ENCODE results near the gene MAST1.

MAST1 gene

DNA sequence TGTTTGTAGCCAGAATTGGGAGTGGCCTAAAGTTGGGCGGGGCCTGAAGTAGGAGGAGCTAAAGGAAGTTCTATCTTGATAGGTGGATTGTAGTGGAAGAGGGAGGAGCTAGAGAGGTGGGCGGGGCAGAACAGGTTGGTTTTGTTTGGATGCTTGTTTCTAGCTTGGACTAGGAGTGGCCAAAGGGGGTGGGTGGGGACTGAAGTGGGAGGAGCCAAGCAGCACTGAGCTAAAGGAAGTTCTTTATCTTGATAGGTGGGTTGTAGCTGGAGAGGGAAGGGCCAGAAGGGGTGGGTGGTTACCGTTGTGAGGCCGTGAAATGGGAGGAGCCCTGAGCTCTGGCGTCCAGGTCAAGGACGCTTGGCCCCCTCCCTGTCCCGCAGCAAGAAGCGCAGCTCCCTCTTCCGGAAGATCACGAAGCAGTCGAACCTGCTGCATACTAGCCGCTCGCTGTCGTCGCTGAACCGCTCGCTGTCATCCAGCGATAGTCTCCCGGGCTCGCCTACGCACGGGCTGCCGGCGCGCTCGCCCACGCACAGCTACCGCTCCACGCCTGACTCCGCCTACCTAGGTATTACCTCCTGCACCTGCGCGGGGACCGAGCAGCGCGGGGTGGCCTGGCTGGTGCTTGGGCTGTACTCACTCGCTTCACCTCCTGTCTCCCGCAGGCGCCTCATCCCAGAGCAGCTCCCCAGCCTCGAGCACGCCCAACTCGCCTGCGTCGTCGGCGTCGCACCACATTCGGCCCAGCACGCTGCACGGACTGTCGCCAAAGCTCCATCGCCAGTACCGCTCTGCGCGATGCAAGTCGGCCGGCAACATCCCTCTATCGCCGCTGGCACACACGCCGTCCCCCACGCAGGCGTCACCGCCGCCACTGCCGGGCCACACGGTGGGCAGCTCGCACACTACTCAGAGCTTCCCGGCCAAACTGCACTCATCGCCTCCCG, 34.9 kb downstream of the MAST1 start:
- Histone ChIP-seq H3K27me3 (ENCODE audit: insufficient read depth, poor library complexity, severe bottlenecking) (no peaks in the 10 kb centered on the region), H3K4me3 (ENCODE audit: severe bottlenecking) (peak overlapping the region; percentile 24), H3K27ac (ENCODE audit: poor library complexity, severe bottlenecking) (no peak overlapping the region), H3K9me3 (ENCODE audit: severe bottlenecking) (no peaks in the 10 kb centered on the region), H3K4me1 (ENCODE audit: insufficient read depth, poor library complexity, severe bottlenecking) (no peaks in the 10 kb centered on the region), H3K36me3 (ENCODE audit: low read depth) (peaks cover 5% of the 10 kb centered on the region)
- DNase-seq (ENCODE audit: low spot score) (no peak), ATAC-seq (ENCODE audit: low read depth) (peak; percentile 83)
- TF ChIP-seq, protein P1, sequence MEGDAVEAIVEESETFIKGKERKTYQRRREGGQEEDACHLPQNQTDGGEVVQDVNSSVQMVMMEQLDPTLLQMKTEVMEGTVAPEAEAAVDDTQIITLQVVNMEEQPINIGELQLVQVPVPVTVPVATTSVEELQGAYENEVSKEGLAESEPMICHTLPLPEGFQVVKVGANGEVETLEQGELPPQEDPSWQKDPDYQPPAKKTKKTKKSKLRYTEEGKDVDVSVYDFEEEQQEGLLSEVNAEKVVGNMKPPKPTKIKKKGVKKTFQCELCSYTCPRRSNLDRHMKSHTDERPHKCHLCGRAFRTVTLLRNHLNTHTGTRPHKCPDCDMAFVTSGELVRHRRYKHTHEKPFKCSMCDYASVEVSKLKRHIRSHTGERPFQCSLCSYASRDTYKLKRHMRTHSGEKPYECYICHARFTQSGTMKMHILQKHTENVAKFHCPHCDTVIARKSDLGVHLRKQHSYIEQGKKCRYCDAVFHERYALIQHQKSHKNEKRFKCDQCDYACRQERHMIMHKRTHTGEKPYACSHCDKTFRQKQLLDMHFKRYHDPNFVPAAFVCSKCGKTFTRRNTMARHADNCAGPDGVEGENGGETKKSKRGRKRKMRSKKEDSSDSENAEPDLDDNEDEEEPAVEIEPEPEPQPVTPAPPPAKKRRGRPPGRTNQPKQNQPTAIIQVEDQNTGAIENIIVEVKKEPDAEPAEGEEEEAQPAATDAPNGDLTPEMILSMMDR (IDR thresholded peaks at IDR 0.05; ENCODE audit: poor library complexity, severe bottlenecking): peak; percentile 34

DNA sequence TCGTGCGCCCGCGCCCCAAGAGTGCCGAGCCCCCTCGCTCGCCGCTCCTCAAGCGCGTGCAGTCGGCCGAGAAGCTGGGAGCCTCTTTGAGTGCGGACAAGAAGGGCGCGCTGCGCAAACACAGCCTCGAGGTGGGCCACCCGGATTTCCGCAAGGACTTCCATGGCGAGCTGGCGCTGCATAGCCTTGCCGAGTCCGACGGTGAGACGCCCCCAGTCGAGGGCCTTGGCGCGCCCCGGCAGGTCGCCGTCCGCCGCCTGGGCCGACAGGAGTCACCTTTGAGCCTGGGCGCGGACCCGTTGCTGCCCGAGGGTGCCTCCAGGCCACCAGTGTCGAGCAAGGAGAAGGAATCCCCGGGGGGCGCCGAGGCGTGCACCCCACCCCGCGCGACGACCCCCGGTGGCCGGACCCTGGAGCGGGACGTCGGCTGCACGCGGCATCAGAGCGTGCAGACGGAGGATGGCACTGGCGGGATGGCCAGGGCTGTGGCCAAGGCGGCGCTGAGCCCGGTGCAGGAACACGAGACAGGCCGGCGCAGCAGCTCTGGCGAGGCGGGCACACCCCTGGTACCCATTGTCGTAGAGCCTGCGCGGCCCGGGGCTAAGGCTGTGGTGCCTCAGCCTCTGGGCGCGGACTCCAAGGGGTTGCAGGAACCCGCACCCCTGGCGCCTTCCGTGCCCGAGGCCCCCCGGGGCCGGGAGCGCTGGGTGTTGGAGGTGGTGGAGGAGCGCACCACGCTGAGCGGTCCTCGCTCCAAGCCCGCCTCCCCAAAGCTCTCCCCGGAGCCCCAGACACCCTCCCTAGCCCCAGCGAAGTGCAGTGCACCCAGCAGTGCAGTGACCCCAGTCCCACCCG, 35.8 kb downstream of the MAST1 start:
- DNase-seq (ENCODE audit: low spot score) (no peak), ATAC-seq (ENCODE audit: low read depth) (no peak)
- Histone ChIP-seq H3K4me3 (ENCODE audit: severe bottlenecking) (peak overlapping the region; percentile 24), H3K9me3 (ENCODE audit: severe bottlenecking) (no peaks in the 10 kb centered on the region), H3K27ac (ENCODE audit: poor library complexity, severe bottlenecking) (no peak overlapping the region), H3K4me1 (ENCODE audit: insufficient read depth, poor library complexity, severe bottlenecking) (no peaks in the 10 kb centered on the region), H3K36me3 (ENCODE audit: low read depth) (peaks cover 10% of the 10 kb centered on the region), H3K27me3 (ENCODE audit: insufficient read depth, poor library complexity, severe bottlenecking) (no peaks in the 10 kb centered on the region)
- TF ChIP-seq, protein P1 (IDR thresholded peaks at IDR 0.05; ENCODE audit: poor library complexity, severe bottlenecking): no peak

DNA sequence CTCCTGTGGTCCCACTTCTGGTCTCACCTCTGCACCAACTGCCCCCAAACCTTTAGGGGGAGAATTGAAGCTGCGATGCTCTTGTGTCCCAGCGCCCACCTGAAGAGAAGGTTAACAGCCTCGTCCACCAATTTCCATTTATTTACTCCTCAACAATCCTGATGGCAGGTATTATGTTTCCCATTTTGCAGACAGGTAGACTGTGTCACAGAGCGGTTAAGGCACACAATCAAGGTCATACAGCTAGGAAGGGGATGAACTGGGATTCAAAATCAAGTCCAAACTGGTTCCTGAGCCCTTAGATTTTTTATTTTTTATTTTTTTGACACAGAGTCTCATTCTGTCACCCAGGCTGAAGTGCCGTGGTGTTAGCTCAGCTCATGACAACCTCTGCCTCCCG, 36.8 kb downstream of the MAST1 start:
- no peaks in the 10 kb centered on the region for H3K9me3 ChIP-seq (ENCODE audit: severe bottlenecking)
- H3K4me1 ChIP-seq (ENCODE audit: insufficient read depth, poor library complexity, severe bottlenecking): no peaks in the 10 kb centered on the region
- peaks cover 10% of the 10 kb centered on the region for H3K36me3 ChIP-seq (ENCODE audit: low read depth)
- H3K27ac ChIP-seq (ENCODE audit: poor library complexity, severe bottlenecking): no peak overlapping the region
- ATAC-seq (ENCODE audit: low read depth) (no peak), DNase-seq (ENCODE audit: low spot score) (no peak)
- no peak overlapping the region for H3K4me3 ChIP-seq (ENCODE audit: severe bottlenecking)
- TF ChIP-seq, protein P1 (IDR thresholded peaks at IDR 0.05; ENCODE audit: poor library complexity, severe bottlenecking): no peak
- H3K27me3 ChIP-seq (ENCODE audit: insufficient read depth, poor library complexity, severe bottlenecking): no peaks in the 10 kb centered on the region

DNA sequence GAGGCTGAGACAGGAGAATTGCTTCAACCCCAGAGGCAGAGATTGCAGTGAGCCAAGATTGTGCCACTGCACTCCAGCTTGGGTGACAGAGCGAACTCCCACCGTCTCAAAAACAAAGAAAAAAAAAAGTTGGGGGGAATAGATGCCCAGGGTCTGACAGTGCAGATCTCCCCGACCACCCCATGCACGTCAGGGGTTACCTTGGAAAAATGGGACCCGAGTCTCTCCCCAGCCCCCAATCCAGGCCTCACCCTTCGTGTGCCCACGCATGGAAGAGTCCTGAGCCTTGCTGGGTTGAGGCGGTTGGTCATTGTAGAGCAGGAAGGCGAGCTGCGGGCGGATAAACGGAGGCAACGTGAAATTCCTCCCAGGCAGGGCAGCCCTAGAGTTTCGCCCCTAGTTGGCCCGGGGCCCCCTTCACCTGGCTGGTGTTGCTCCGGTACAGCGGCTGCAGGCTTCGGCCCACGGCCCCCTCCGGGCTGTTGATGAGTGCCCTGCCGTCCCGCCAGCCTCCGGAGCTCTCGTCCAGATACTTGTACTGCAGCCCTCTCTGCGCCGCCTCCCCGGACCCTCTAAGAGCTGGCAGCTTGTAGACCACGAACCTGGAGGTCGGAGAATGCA, 42.3 kb downstream of the MAST1 start:
- Histone ChIP-seq H3K27me3 (ENCODE audit: insufficient read depth, poor library complexity, severe bottlenecking) (no peaks in the 10 kb centered on the region), H3K27ac (ENCODE audit: poor library complexity, severe bottlenecking) (peak overlapping the region; percentile 24), H3K36me3 (ENCODE audit: low read depth) (peaks cover 10% of the 10 kb centered on the region), H3K4me1 (ENCODE audit: insufficient read depth, poor library complexity, severe bottlenecking) (no peaks in the 10 kb centered on the region), H3K4me3 (ENCODE audit: severe bottlenecking) (peak overlapping the region; percentile 60), H3K9me3 (ENCODE audit: severe bottlenecking) (peaks cover 11% of the 10 kb centered on the region)
- ATAC-seq (ENCODE audit: low read depth) (peak; percentile 42), DNase-seq (ENCODE audit: low spot score) (no peak)
- TF ChIP-seq, protein P1 (IDR thresholded peaks at IDR 0.05; ENCODE audit: poor library complexity, severe bottlenecking): no peak
